Adrenal gland (tissue), 12 donors: Measurements from ENCODE around the gene VPS29. TPM values are rescaled to one million over a fixed set of nuclear protein-coding genes. Genes with fewer than 3 reads are reported as not detected.

Experiments
- DNase-seq, 7 donors: peaks; one replicate each; pipeline ENCODE4 v3.0.0-alpha.2; 2019 to 2020
- H3K27ac ChIP-seq, 5 donors: fragments of 200-600 bp; sonication (generic) in 4 of 5; 1 replicate in 3 of 5; 2 replicates in 2 of 5; pipeline versions ENCODE4 v1.5.1 to v1.8.0; 2016 to 2020; ENCODE audit warnings: mild to moderate bottlenecking in 1 of 5
- H3K27me3 ChIP-seq: fragments of 200-600 bp; 2 replicates; pipeline ENCODE4 v1.8.0; 2021
- H3K36me3 ChIP-seq, 2 donors: fragments of 200-600 bp; replicated peaks in 1 of 2; 1 replicate in 1 of 2; 2 replicates in 1 of 2; pipeline versions ENCODE4 v1.5.1 to v1.8.0; 2018 to 2022
- H3K4me1 ChIP-seq, 2 donors: fragments of 200-600 bp; replicated peaks in 1 of 2; 1 replicate in 1 of 2; 2 replicates in 1 of 2; pipeline versions ENCODE4 v1.5.1 to v1.8.0; 2018 to 2021
- H3K4me3 ChIP-seq, 4 donors: fragments of 200-600 bp; sonication (generic) in 3 of 4; one replicate each; pipeline ENCODE4 v1.5.1; 2016 to 2018
- H3K9me3 ChIP-seq, 3 donors: fragments of 200-600 bp; sonication (generic) in 1 of 3; replicated peaks in 1 of 3; 1 replicate in 2 of 3; 2 replicates in 1 of 3; pipeline versions ENCODE4 v1.5.1 to v1.8.0; 2016 to 2021
- POLR2A ChIP-seq, 2 donors: fragments of 450-650 bp; IDR thresholded peaks; one replicate each; pipeline ENCODE4 v1.6.1; 2017; ENCODE audit warnings: antibody characterized with exemption in 2 of 2, mild to moderate bottlenecking in 2 of 2, moderate library complexity in 1 of 2
- WGBS, 4 donors: extraction: QIAGEN DNeasy Blood & Tissue Kit in 2 of 4; methylation state at CpG; one replicate each; pipeline versions ENCODE4 v1.1.5 to v1.1.7; 2013 to 2017; 5-methylcytosine and 5-hydroxymethylcytosine counted together
- intact Hi-C, 2 donors: fragments of 100-400 bp; cut with DNase I; formaldehyde crosslinking; loops; one replicate each; pipeline versions ENCODE4 v1.14.1 to v1.15.0; 2022 to 2023
- polyA plus RNA-seq, 3 donors: library from polyadenylated mRNA; stranded (reverse); fragments of 200-250 nt in 2 of 3; fragments of 350-450 nt in 1 of 3; fragmentation: Illumina TruSeq in 1 of 3; extraction: RNeasy Lipid Tissue Mini Kit (QIAGEN cat#74804) in 1 of 3; gene quantifications; one replicate each; pipeline ENCODE4 v1.2.3, GENCODE V29; 2013 to 2014
- total RNA-seq, 9 donors: library from RNA; depleted of rRNA in 4 of 9; stranded (reverse); fragments of >200 nt in 4 of 9; fragments of 120-200 nt in 1 of 9; fragmentation: NEBNext Ultra II Directional in 1 of 9; extraction: Animal tissue kit (Norgen Biotek cat#: 25700) in 1 of 9; gene quantifications; one replicate each; pipeline versions ENCODE4 v1.1.0 to v1.2.4, GENCODE V29; 2013 to 2023
- TF ChIP-seq, protein P1 (sequence below), 6 experiments: fragments of 450-650 bp in 4 of 6; fragments of 200-600 bp in 2 of 6; sonication (generic) in 1 of 6; IDR thresholded peaks; 1 replicate in 5 of 6; 2 replicates in 1 of 6; pipeline versions ENCODE4 v1.5.1 to v1.8.0; 2016 to 2021; ENCODE audit warnings: antibody characterized with exemption in 6 of 6, mild to moderate bottlenecking in 2 of 6, moderate library complexity in 1 of 6
- donor health status: healthy with polysubstance abuse.
- donor health status: Bipolar disorder and iron deficiency.
- donor health status: DM: yes; HTN: yes; CAD: no.
- donor health status: DM: no; HTN: no; CAD: no.
- donor health status: DM: no; HTN: no; CAD: no.
- donor health status: DM: yes; HTN: yes; CAD: no.

The VPS29 gene
- total and polyA plus RNA-seq, 12 donors, result 56.7 to 263 (median 112) TPM

DNA sequence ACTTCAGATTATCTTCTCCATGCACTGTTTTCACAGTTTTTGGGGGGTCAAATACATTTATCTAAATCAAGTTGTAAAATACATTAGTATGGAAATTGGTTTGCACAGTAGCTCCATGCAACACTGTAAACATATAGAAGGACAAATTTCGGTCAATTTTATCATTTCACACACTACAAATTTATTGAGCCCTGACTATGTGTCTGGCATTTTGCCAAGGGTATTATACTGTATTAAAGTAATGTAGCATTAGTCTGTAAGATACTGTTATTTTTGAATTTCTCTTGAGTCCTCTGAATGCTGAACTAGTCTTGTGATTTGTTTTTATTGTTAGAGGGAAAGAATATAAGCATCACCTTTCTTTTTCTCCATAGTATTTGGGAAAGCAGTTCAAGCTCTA lies 1.5 kb upstream of the VPS29 start:
- DNase-seq, result no peak

DNA sequence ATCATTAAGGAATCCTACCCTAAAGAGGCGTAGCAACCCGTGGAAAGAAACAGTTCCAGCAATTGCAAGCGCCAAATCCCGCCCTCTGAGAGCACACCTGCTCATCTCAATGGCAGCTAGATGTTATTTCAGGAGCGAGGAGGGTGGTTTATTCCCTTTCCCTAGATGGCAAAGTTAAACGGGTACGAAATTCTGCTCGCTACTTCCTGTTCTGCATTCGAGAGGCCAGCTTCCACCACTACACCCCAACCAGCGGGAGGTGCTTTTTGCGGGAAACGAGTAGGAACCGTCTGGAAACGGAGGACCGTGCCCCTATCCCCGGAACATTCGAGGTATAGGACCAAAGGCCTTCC lies 536 bp downstream of the VPS29 start:
- peak in 4 of 7 donors; percentile 46 to 68 (median 52) for DNase-seq
- no peaks in the 10 kb centered on the region for H3K27me3 ChIP-seq
- peaks cover 0 to 5% of the 10 kb centered on the region in 2 donors for H3K36me3 ChIP-seq
- peak overlapping the region; percentile 29 to 93 (median 90) for H3K27ac ChIP-seq
- intact Hi-C loops, result no loop called here
- 0% methylated on average over 13 to 17 of the region's 17 CpGs for WGBS, 4 donors
- TF ChIP-seq, protein P1, sequence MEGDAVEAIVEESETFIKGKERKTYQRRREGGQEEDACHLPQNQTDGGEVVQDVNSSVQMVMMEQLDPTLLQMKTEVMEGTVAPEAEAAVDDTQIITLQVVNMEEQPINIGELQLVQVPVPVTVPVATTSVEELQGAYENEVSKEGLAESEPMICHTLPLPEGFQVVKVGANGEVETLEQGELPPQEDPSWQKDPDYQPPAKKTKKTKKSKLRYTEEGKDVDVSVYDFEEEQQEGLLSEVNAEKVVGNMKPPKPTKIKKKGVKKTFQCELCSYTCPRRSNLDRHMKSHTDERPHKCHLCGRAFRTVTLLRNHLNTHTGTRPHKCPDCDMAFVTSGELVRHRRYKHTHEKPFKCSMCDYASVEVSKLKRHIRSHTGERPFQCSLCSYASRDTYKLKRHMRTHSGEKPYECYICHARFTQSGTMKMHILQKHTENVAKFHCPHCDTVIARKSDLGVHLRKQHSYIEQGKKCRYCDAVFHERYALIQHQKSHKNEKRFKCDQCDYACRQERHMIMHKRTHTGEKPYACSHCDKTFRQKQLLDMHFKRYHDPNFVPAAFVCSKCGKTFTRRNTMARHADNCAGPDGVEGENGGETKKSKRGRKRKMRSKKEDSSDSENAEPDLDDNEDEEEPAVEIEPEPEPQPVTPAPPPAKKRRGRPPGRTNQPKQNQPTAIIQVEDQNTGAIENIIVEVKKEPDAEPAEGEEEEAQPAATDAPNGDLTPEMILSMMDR (IDR thresholded peaks at IDR 0.05), result no peak
- no peak for TF ChIP-seq POLR2A (IDR thresholded peaks at IDR 0.05)
- H3K9me3 ChIP-seq, result no peaks in the 10 kb centered on the region
- peaks cover 8 to 37% of the 10 kb centered on the region in 2 donors for H3K4me1 ChIP-seq
- H3K4me3 ChIP-seq, result peak overlapping the region; percentile 69 to 96 (median 87)

More for the DNA sequence above, 1.5 kb upstream of the VPS29 start:
- H3K4me1 ChIP-seq, result peaks cover 8 to 34% of the 10 kb centered on the region in 2 donors
- H3K4me3 ChIP-seq, result no peak overlapping the region
- no peaks in the 10 kb centered on the region for H3K27me3 ChIP-seq
- intact Hi-C loops, result no loop called here
- H3K9me3 ChIP-seq, result no peaks in the 10 kb centered on the region
- H3K27ac ChIP-seq, result no peak overlapping the region
- 58 to 82% (median 71%) methylated on average over 1 of the region's 1 CpG for WGBS, 4 donors
- no peaks in the 10 kb centered on the region for H3K36me3 ChIP-seq
- no peak for TF ChIP-seq POLR2A (IDR thresholded peaks at IDR 0.05)
- TF ChIP-seq, protein P1 (IDR thresholded peaks at IDR 0.05), result no peak

DNA sequence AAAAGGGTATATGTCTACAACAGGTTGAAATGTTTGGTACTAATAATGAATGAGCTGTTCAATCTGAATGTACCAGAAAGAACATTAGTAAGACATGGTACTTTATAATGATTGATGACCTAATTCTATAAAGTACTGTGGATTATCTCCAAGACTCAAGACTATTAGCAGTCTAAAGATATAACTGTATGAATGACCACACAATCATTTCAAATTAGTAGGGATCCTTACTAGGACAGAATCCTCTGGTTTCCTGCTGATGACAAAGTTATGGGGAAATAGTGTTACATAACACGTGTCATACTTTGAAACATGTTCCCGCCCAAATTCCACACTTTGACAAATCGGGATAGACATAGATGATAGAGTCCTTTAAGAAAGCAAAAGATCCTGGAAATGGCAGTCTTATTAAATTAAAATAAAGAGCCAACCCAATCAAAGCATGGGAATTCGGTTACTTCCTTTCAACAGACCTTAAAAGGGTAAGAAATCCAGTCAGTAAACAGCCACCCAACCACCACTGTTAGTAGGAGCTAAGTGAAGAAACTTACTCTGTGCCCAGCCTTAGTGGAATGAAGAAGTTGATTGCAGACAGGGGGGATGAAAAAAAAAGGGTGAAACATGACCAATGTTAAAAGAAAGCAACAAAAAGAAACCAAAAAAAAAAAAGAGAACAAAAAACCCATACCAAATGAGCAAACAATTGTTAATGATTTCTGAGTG lies 2.8 kb downstream of the VPS29 start:
- Histone ChIP-seq H3K36me3 (peaks cover 0 to 27% of the 10 kb centered on the region in 2 donors), H3K27ac (peak overlapping the region in 1 of 5 donors; percentile 61), H3K9me3 (no peaks in the 10 kb centered on the region), H3K4me1 (peaks cover 8 to 37% of the 10 kb centered on the region in 2 donors), H3K27me3 (no peaks in the 10 kb centered on the region), H3K4me3 (no peak overlapping the region)
- intact Hi-C loops, result no loop called here
- TF ChIP-seq, protein P1 (IDR thresholded peaks at IDR 0.05), result no peak
- TF ChIP-seq POLR2A (IDR thresholded peaks at IDR 0.05), result no peak
- peak in 1 of 7 donors; percentile 12 for DNase-seq
- WGBS, 4 donors, result 50 to 68% (median 58%) methylated on average over 4 of the region's 4 CpGs

DNA sequence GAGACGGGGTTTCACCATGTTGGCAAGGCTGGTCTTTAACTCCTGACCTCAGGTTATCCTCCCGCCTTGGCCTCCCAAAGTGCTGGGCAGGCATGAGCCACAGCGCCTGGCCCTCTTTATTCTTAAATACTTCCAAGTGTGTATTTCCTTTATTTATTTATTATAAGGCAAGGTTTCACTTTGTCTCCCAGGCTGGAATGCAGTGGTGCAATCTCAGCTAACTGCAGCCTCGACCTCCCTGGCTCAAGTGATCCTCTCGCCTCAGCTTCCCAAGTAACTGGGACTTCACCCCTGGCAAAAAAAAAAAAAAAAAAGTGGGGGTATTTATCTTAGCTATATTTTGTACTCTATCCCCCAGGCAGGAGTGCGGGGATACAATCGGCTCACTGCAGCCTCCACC lies 26.5 kb downstream of the VPS29 start:
- Histone ChIP-seq H3K36me3 (peaks cover 0 to under 1% of the 10 kb centered on the region in 2 donors), H3K4me3 (no peak overlapping the region), H3K27me3 (no peaks in the 10 kb centered on the region), H3K9me3 (no peaks in the 10 kb centered on the region), H3K27ac (no peak overlapping the region), H3K4me1 (no peaks in the 10 kb centered on the region)
- WGBS, 4 donors, result 96 to 98% (median 97%) methylated on average over 7 of the region's 7 CpGs
- DNase-seq, result no peak
- intact Hi-C loops, result no loop called here
- no peak for TF ChIP-seq POLR2A (IDR thresholded peaks at IDR 0.05)
- TF ChIP-seq, protein P1 (IDR thresholded peaks at IDR 0.05), result no peak
